Neuronal stem cell (in vitro differentiated cells): ENCODE measurements around the gene STX1A.

Experiments
- DNase-seq: peaks from one replicate; pipeline ENCODE4 v3.0.0-alpha.2; 2013; ENCODE audit warnings: low spot score
- H2AFZ ChIP-seq: one replicate; pipeline ENCODE4 v1.6.1; 2013; ENCODE audit warnings: mild to moderate bottlenecking, low read length, inconsistent platforms
- H2AK5ac ChIP-seq: 2 replicates; pipeline ENCODE4 v1.6.1; 2013; ENCODE audit warnings: low read depth, mild to moderate bottlenecking, inconsistent platforms, low read length, moderate library complexity, mixed read lengths
- H2BK120ac ChIP-seq: 2 replicates; pipeline ENCODE4 v1.6.1; 2013; ENCODE audit warnings: low read depth, mild to moderate bottlenecking, inconsistent platforms, low read length, moderate library complexity, mixed read lengths
- H2BK12ac ChIP-seq: one replicate; pipeline ENCODE4 v1.6.1; 2013; ENCODE audit warnings: low read length, inconsistent platforms
- H2BK15ac ChIP-seq: 2 replicates; pipeline ENCODE4 v1.6.1; 2013; ENCODE audit warnings: mild to moderate bottlenecking, low read length, inconsistent platforms, mixed read lengths
- H2BK5ac ChIP-seq: one replicate; pipeline ENCODE4 v1.6.1; 2013; ENCODE audit warnings: inconsistent platforms, mild to moderate bottlenecking, low read length, moderate library complexity
- H3K14ac ChIP-seq: one replicate; pipeline ENCODE4 v1.6.1; 2013; ENCODE audit warnings: low read length, inconsistent platforms
- H3K18ac ChIP-seq: 2 replicates; pipeline ENCODE4 v1.6.1; 2013; ENCODE audit warnings: low read length, inconsistent platforms
- H3K23ac ChIP-seq: 2 replicates; pipeline ENCODE4 v1.6.1; 2013; ENCODE audit warnings: low read depth, mild to moderate bottlenecking, mixed read lengths, low read length, inconsistent platforms; ENCODE audit not compliant: poor library complexity
- H3K27ac ChIP-seq: replicated peaks from 3 replicates; pipeline ENCODE4 v1.5.1; 2013; ENCODE audit warnings: low read length, inconsistent platforms
- H3K27me3 ChIP-seq, 3 experiments: 2 replicates each; pipeline ENCODE4 v1.6.1; 2013; ENCODE audit warnings: low read length in 3 of 3, mild to moderate bottlenecking in 2 of 3, inconsistent platforms in 1 of 3, low read depth in 1 of 3, mixed read lengths in 1 of 3, moderate library complexity in 1 of 3; ENCODE audit not compliant: control insufficient read depth in 3 of 3, insufficient read depth in 3 of 3
- H3K36me3 ChIP-seq, 2 donors: replicated peaks in 1 of 2; 2 replicates each; pipeline ENCODE4 v1.6.1; 2013; ENCODE audit warnings: low read length in 2 of 2; ENCODE audit not compliant: control insufficient read depth in 2 of 2, insufficient read depth in 2 of 2
- H3K4ac ChIP-seq: 2 replicates; pipeline ENCODE4 v1.6.1; 2013; ENCODE audit warnings: inconsistent platforms, mild to moderate bottlenecking, low read length, moderate library complexity
- H3K4me1 ChIP-seq, 2 donors: 1 replicate in 1 of 2; 2 replicates in 1 of 2; pipeline ENCODE4 v1.6.1; 2013; ENCODE audit warnings: low read length in 2 of 2, low read depth in 1 of 2; ENCODE audit not compliant: control insufficient read depth in 2 of 2, insufficient read depth in 1 of 2
- H3K4me2 ChIP-seq: one replicate; pipeline ENCODE4 v1.6.1; 2013; ENCODE audit warnings: mild to moderate bottlenecking, low read length, inconsistent platforms; ENCODE audit not compliant: insufficient read depth, poor library complexity, severe bottlenecking
- H3K4me3 ChIP-seq, 2 donors: 2 replicates each; pipeline ENCODE4 v1.5.1; 2013; ENCODE audit warnings: low read length in 2 of 2, mild to moderate bottlenecking in 2 of 2, inconsistent platforms in 1 of 2, moderate library complexity in 1 of 2
- H3K79me1 ChIP-seq: one replicate; pipeline ENCODE4 v1.6.1; 2013; ENCODE audit warnings: low read depth, mild to moderate bottlenecking, inconsistent platforms, low read length, moderate library complexity
- H3K9ac ChIP-seq: one replicate; pipeline ENCODE4 v1.6.1; 2013; ENCODE audit warnings: mild to moderate bottlenecking, low read depth, low read length, inconsistent platforms; ENCODE audit not compliant: poor library complexity
- H3K9me3 ChIP-seq, 2 donors: replicated peaks in 1 of 2; 2 replicates each; pipeline versions ENCODE3 to v1.6.1; 2013; ENCODE audit warnings: low read length in 2 of 2, mild to moderate bottlenecking in 2 of 2, inconsistent platforms in 1 of 2, low read depth in 1 of 2, mixed read lengths in 1 of 2, moderate library complexity in 1 of 2; ENCODE audit not compliant: control insufficient read depth in 2 of 2, insufficient read depth in 1 of 2
- H4K8ac ChIP-seq: one replicate; pipeline ENCODE4 v1.6.1; 2013; ENCODE audit warnings: low read depth, mild to moderate bottlenecking, inconsistent platforms, low read length, moderate library complexity
- H4K91ac ChIP-seq: one replicate; pipeline ENCODE4 v1.6.1; 2013; ENCODE audit warnings: low read length, low read depth, mild to moderate bottlenecking, inconsistent platforms; ENCODE audit not compliant: poor library complexity
- WGBS, 2 donors: extraction: QIAGEN DNeasy Blood & Tissue Kit; methylation state at CpG; one replicate each; pipeline ENCODE4 v1.1.7; 2013; ENCODE audit warnings: missing lambda C conversion rate in 2 of 2, mixed read lengths in 1 of 2; ENCODE audit not compliant: insufficient read length in 2 of 2, insufficient replicate concordance in 1 of 2; ENCODE audit errors: extremely low coverage in 2 of 2; 5-methylcytosine and 5-hydroxymethylcytosine counted together

The STX1A gene

DNA sequence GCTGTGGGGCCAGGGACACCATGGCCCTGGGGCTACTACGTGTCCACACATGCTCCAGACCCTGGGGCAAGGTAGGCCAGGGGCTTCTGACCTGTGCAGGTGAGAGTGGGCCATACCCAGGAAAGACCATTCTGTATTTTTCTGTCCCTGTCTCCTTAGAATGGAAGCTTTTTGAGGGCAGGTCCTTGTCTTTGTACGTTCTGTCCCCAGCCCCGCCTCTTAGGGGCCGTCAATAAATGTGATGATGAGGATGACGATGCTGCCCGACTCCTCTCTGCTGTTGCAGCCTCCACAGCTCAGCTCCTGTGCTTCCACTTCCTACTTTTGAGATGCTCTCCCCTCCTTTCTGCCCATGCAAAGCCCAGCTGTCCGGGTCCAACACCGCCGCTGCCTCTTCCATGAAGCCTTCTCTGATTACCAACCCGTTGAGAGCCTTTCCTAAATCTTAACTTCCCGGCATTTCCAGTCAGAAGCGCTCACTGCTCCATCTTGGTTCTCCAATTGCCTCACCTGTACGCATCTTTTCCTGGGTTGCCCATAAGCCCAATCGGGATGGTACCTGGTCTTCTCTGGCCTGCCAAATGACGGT, 47.5 kb downstream of the STX1A start:
- H3K4ac ChIP-seq = no peak overlapping the region
- no peaks in the 10 kb centered on the region for H3K9me3 ChIP-seq
- H3K79me1 ChIP-seq = peaks cover 9% of the 10 kb centered on the region
- H2BK15ac ChIP-seq = no peak overlapping the region
- H3K9ac ChIP-seq = no peak overlapping the region
- H2BK120ac ChIP-seq = no peak overlapping the region
- H3K18ac ChIP-seq = no peak overlapping the region
- no peak overlapping the region for H3K14ac ChIP-seq
- H2BK5ac ChIP-seq = no peak overlapping the region
- H3K4me2 ChIP-seq = no peak overlapping the region
- H3K23ac ChIP-seq = no peak overlapping the region
- no peak overlapping the region for H3K27ac ChIP-seq
- H2AK5ac ChIP-seq = no peak overlapping the region
- no peak overlapping the region for H4K8ac ChIP-seq
- no peaks in the 10 kb centered on the region for H3K27me3 ChIP-seq
- DNase-seq = no peak
- peaks cover 7 to 13% of the 10 kb centered on the region in 2 donors for H3K36me3 ChIP-seq
- H3K4me1 ChIP-seq = peaks cover 0 to 11% of the 10 kb centered on the region in 2 donors
- H2AFZ ChIP-seq = no peak overlapping the region
- H4K91ac ChIP-seq = no peak overlapping the region
- no CpG with 5 or more reads among the region's 15 CpGs for WGBS, 2 donors
- H3K4me3 ChIP-seq = no peak overlapping the region
- H2BK12ac ChIP-seq = no peak overlapping the region

DNA sequence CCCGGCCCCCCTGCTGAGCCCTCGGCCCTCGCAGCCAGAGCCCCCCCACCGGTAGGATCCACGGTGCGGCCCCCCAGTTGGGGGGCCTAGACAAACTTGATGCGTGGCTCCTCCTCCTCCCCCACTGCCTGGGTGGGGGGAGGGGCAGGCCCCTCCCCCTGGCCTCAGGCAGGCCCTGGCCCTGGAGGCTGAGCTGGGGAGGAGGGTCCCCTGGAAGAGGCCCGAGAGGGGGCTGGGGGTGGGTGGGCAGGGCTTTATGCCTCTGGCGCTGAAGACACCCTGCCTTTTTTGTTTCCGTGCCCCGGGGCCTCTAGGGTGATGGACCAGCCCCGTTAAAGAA, 48.2 kb downstream of the STX1A start:
- Histone ChIP-seq H3K4ac (no peak overlapping the region), H3K4me1 (peaks cover 0 to 11% of the 10 kb centered on the region in 2 donors), H2BK5ac (peak overlapping the region; percentile 24), H3K27ac (no peak overlapping the region), H4K8ac (no peak overlapping the region), H4K91ac (no peak overlapping the region), H3K4me2 (no peak overlapping the region), H2BK15ac (no peak overlapping the region), H2BK12ac (no peak overlapping the region), H3K9ac (no peak overlapping the region), H3K27me3 (no peaks in the 10 kb centered on the region), H2AK5ac (peak overlapping the region; percentile 37), H2BK120ac (no peak overlapping the region), H3K79me1 (peaks cover 9% of the 10 kb centered on the region), H3K9me3 (no peaks in the 10 kb centered on the region), H2AFZ (no peak overlapping the region), H3K23ac (no peak overlapping the region), H3K18ac (peak overlapping the region; percentile 80), H3K14ac (no peak overlapping the region), H3K4me3 (no peak overlapping the region), H3K36me3 (peaks cover 7 to 13% of the 10 kb centered on the region in 2 donors)
- WGBS, 2 donors = no CpG with 5 or more reads among the region's 12 CpGs
- DNase-seq = no peak

DNA sequence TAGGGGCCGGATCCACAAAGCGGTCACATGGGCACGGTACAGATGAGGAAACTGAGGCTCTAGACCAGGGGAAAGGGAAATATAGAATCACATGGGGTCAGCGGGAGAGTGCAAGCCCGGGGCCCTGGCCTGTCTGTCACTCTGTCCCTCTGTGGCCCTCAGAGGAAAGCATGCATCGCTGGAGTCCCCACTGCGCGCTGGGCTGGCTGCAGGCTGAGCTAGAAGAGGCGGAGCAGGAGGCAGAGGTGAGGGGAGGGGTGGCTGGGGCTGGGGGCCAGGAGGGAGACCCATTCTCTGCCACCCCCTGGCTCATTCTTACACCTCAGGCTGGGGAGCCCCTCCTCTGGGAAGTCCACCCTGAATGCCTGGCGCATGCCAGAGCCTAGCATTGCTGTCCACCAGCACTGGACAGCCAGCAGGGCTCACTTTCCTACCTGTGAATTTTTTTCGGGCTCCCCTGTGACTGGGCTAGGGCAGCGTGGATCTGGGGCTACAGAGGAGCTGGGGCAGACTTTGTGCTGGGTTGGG, 49.5 kb downstream of the STX1A start:
- Histone ChIP-seq H3K9me3 (no peaks in the 10 kb centered on the region), H2BK120ac (no peak overlapping the region), H3K27me3 (peaks cover 0 to 4% (median 0%) of the 10 kb centered on the region in 3 experiments), H3K4ac (no peak overlapping the region), H2AFZ (no peak overlapping the region), H4K91ac (no peak overlapping the region), H2AK5ac (peak overlapping the region; percentile 97), H3K79me1 (peaks cover 9% of the 10 kb centered on the region), H3K4me2 (no peak overlapping the region), H3K4me3 (no peak overlapping the region), H3K36me3 (peaks cover 7 to 13% of the 10 kb centered on the region in 2 donors), H3K9ac (no peak overlapping the region), H2BK15ac (peak overlapping the region; percentile 0), H3K14ac (peak overlapping the region; percentile 63), H4K8ac (no peak overlapping the region), H2BK12ac (no peak overlapping the region), H3K4me1 (peaks cover 0 to 13% of the 10 kb centered on the region in 2 donors), H3K27ac (no peak overlapping the region), H3K23ac (peak overlapping the region; percentile 12), H3K18ac (no peak overlapping the region), H2BK5ac (no peak overlapping the region)
- DNase-seq = no peak
- WGBS, 2 donors = no CpG with 5 or more reads among the region's 12 CpGs

DNA sequence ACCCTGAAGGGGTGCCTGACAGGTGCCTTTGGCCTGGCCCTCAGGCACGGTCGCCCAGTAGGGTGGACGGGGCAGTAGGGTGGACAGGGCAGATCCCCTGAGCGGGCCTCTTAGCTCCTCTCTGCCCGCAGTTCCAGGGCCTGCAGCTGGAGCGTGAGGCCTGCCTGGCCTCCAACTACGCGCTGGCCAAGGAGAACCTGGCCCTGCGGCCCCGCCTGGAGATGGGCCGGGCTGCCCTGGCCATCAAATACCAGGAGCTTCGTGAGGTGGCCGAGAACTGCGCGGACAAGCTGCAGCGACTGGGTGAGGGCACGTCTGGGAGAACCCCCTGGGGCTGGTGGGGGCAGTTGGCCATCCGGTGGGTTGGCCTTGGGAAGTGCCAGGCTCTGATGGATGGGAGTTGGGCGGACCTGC, 50.2 kb downstream of the STX1A start:
- Histone ChIP-seq H2AK5ac (peak overlapping the region; percentile 97), H3K36me3 (peaks cover 7 to 13% of the 10 kb centered on the region in 2 donors), H3K23ac (peak overlapping the region; percentile 97), H3K9me3 (no peaks in the 10 kb centered on the region), H3K4me3 (peak overlapping the region in 1 of 2 donors; percentile 79), H2AFZ (no peak overlapping the region), H3K4me1 (peaks cover 4 to 15% of the 10 kb centered on the region in 2 donors), H3K9ac (no peak overlapping the region), H3K79me1 (peaks cover 9% of the 10 kb centered on the region), H3K18ac (peak overlapping the region; percentile 66), H4K8ac (no peak overlapping the region), H3K14ac (no peak overlapping the region), H2BK15ac (peak overlapping the region; percentile 0), H2BK12ac (peak overlapping the region; percentile 73), H3K27me3 (peaks cover 0 to 4% (median 0%) of the 10 kb centered on the region in 3 experiments), H4K91ac (no peak overlapping the region), H3K27ac (no peak overlapping the region), H2BK5ac (peak overlapping the region; percentile 87), H2BK120ac (no peak overlapping the region), H3K4ac (no peak overlapping the region), H3K4me2 (peak overlapping the region; percentile 23)
- no CpG with 5 or more reads among the region's 19 CpGs for WGBS, 2 donors
- no peak for DNase-seq
